Mammary epithelial cell (primary cell): Measurements from ENCODE around the gene RASA1.

Experiments
- CTCF ChIP-seq, 2 donors: IDR thresholded peaks in 1 of 2; conservative IDR thresholded peaks in 1 of 2; 2 replicates each; pipeline ENCODE4 v1.5.1; 2011 to 2012; ENCODE audit warnings: inconsistent platforms in 2 of 2, low read length in 2 of 2, mild to moderate bottlenecking in 2 of 2, control low read depth in 1 of 2, low read depth in 1 of 2; ENCODE audit not compliant: insufficient read depth in 1 of 2; ENCODE audit errors: extremely low read depth in 1 of 2
- EZH2 ChIP-seq: IDR thresholded peaks from 2 replicates; pipeline ENCODE4 v1.6.1; 2012; ENCODE audit warnings: low read length, inconsistent platforms, borderline replicate concordance

GRCh38 chr5:87254035-87254434 is 13.6 kb upstream of the RASA1 start:
- TF ChIP-seq CTCF (conservative IDR thresholded peaks at IDR 0.05 in 1 of 2, IDR thresholded peaks at IDR 0.05 in 1 of 2; ENCODE audit: extremely low read depth in 1 of 2, insufficient read depth in 1 of 2, low read depth in 1 of 2, low read length in 2 of 2) (no peak), EZH2 (no peak)
